ENCODE measurements around the gene GRP.

GRCh38 chr18:59264121-59264571 is 44.2 kb downstream of the GRP start:
- TF ChIP-seq, protein P1, sequence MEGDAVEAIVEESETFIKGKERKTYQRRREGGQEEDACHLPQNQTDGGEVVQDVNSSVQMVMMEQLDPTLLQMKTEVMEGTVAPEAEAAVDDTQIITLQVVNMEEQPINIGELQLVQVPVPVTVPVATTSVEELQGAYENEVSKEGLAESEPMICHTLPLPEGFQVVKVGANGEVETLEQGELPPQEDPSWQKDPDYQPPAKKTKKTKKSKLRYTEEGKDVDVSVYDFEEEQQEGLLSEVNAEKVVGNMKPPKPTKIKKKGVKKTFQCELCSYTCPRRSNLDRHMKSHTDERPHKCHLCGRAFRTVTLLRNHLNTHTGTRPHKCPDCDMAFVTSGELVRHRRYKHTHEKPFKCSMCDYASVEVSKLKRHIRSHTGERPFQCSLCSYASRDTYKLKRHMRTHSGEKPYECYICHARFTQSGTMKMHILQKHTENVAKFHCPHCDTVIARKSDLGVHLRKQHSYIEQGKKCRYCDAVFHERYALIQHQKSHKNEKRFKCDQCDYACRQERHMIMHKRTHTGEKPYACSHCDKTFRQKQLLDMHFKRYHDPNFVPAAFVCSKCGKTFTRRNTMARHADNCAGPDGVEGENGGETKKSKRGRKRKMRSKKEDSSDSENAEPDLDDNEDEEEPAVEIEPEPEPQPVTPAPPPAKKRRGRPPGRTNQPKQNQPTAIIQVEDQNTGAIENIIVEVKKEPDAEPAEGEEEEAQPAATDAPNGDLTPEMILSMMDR (IDR thresholded peaks at IDR 0.05; ENCODE audit: insufficient read depth, low read length, poor library complexity, severe bottlenecking), result no peak
- no peak for TF ChIP-seq EZH2phosphoT487 (conservative IDR thresholded peaks at IDR 0.05; ENCODE audit: low read length)
